Left lung (tissue), 14 donors: ENCODE data around the gene KCNB1. TPM values are rescaled to one million over a fixed set of nuclear protein-coding genes. Genes with fewer than 3 reads are reported as not detected.
A peak's percentile ranks its signal among the peaks of the same experiment; 100 is the strongest.

ENCODE experiments used
- ATAC-seq: fragments of 200-7000 bp; cut with Tn5 transposase; one replicate; pipeline ENCODE4 v1.9.1; 2020; ENCODE audit warnings: moderate library complexity
- DNase-seq, 4 donors: peaks; one replicate each; pipeline ENCODE4 v3.0.0-alpha.2; 2013 to 2020
- H3K27ac ChIP-seq, 2 donors: fragments of 200-600 bp; sonication (generic) in 1 of 2; one replicate each; pipeline versions ENCODE4 v1.5.0 to v1.8.0; 2020 to 2021
- H3K27me3 ChIP-seq, 2 donors: fragments of 200-600 bp; sonication (generic) in 1 of 2; one replicate each; pipeline versions ENCODE4 v1.5.0 to v1.8.0; 2020 to 2021
- H3K36me3 ChIP-seq, 2 donors: fragments of 200-600 bp; sonication (generic) in 1 of 2; one replicate each; pipeline versions ENCODE4 v1.5.0 to v1.8.0; 2020 to 2021
- H3K4me1 ChIP-seq, 2 donors: fragments of 200-600 bp; one replicate each; pipeline ENCODE4 v1.8.0; 2021
- H3K4me3 ChIP-seq, 2 donors: fragments of 200-600 bp; sonication (generic) in 1 of 2; one replicate each; pipeline versions ENCODE4 v1.5.0 to v1.8.0; 2020 to 2021; ENCODE audit warnings: mild to moderate bottlenecking in 1 of 2
- H3K9me3 ChIP-seq, 2 donors: fragments of 200-600 bp; sonication (generic) in 1 of 2; one replicate each; pipeline versions ENCODE4 v1.5.0 to v1.8.0; 2020 to 2021
- CTCF ChIP-seq, 2 donors: fragments of 200-600 bp; sonication (generic) in 1 of 2; IDR thresholded peaks; one replicate each; pipeline versions ENCODE4 v1.5.0 to v1.8.0; 2021; ENCODE audit warnings: antibody characterized with exemption in 2 of 2
- intact Hi-C, 2 donors: fragments of 100-400 bp; cut with DNase I; formaldehyde crosslinking; loops; one replicate each; pipeline versions ENCODE4 v1.11.2 to v1.14.2; 2022
- long read RNA-seq, 12 donors: library from polyadenylated mRNA in 2 of 12; unstranded in 2 of 12; transcript quantifications; one replicate each; pipeline ENCODE4 v2.0.0 and lab custom pipeline, GENCODE V29; 2019 to 2026
- polyA plus RNA-seq, 6 donors: library from polyadenylated mRNA; unstranded; fragments of 120-200 nt; gene quantifications; one replicate each; pipeline ENCODE4 v1.2.1, GENCODE V29; 2013; ENCODE audit not compliant: insufficient read length in 6 of 6
- total RNA-seq, 2 donors: library from RNA; stranded (reverse); fragmentation: NEBNext Ultra II Directional; extraction: Animal tissue kit (Norgen Biotek cat#: 25700); gene quantifications; one replicate each; pipeline ENCODE4 v1.2.1, GENCODE V29; 2021
- donor health status: DM: no; HTN: yes; CAD: no.
- donor health status: DM: no; HTN: no; CAD: no.

The KCNB1 gene
- total RNA-seq (under 1 TPM; 0.26 to 0.34 TPM), polyA plus RNA-seq (1 to 10 TPM in 1 of 6 donors, under 1 TPM in 5; 0.29 to 1.2 (median 0.56) TPM)
- long read RNA-seq, donor 1 = 0 reads
- long read RNA-seq, donor 2 = 0 reads
- long read RNA-seq, donor 3 = 0 reads
- long read RNA-seq, donor 4 = 0 reads
- long read RNA-seq, donor 5 = 0 reads
- long read RNA-seq, donor 6 = 0 reads
- long read RNA-seq, donor 7 = 0 reads
- long read RNA-seq, donor 8 = 0 reads
- long read RNA-seq, donor 9 = 0 reads
- long read RNA-seq, donor 10 = 0 reads
- long read RNA-seq, donor 11, full-length matches to known transcripts = 5 of 5 reads
- long read RNA-seq, donor 11, partial matches to known transcripts = 0 of 5 reads
- long read RNA-seq, donor 11, other reads (novel, unspliced or antisense) = 0 of 5 reads
- long read RNA-seq, donor 12 = 0 reads

- peak; percentile 75 for ATAC-seq
- no peak within 1 kb of the TSS for H3K4me3 ChIP-seq
- intact Hi-C loops = loop anchor here in 1 of 2 donors (10.0 kb wide), 1 partner anchor 148 kb away; no protein-coding TSS in a partner anchor
These were observed at the start of gene KCNB1 for GRCh38 chr20:49482621-49483017. KCNB1 (minus strand) TSS chr20:49482668; CDS start chr20:49482480, 188 bp downstream.

DNA sequence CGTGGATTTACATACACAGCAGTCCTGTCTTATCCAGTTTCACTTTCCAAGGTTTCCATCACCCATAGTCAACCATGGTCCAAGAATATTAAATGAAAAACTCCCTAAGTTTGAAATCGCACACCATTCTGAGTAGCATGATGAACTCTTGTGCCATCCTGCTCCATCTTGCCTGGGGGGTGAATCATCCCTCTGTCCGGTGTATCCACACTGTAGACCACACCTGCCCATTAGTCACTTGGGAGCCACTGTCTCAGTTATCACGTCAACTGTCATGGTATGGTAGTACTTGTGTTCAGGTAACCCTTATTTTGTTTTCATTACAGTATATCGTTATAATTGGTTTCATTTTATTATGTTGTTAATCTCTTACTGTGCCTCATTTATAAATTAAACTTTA, 47.0 kb upstream of the KCNB1 start:
- Histone ChIP-seq H3K4me3 (no peak overlapping the region), H3K9me3 (peaks cover 0 to 5% of the 10 kb centered on the region in 2 donors), H3K36me3 (no peaks in the 10 kb centered on the region), H3K27ac (no peak overlapping the region), H3K27me3 (no peaks in the 10 kb centered on the region), H3K4me1 (no peaks in the 10 kb centered on the region)
- no peak for ATAC-seq
- intact Hi-C loops = no loop called here
- DNase-seq = no peak
- TF ChIP-seq CTCF (IDR thresholded peaks at IDR 0.05) = no peak

More at GRCh38 chr20:49482621-49483017, at the start of gene KCNB1:
- Histone ChIP-seq H3K9me3 (no peaks in the 10 kb centered on the region), H3K36me3 (no peaks in the 10 kb centered on the region), H3K27me3 (peaks cover 32 to 100% of the 10 kb centered on the region in 2 donors), H3K4me1 (peaks cover 0 to 20% of the 10 kb centered on the region in 2 donors), H3K27ac (no peak within 1 kb of the TSS)
- DNase-seq = peak in 3 of 4 donors; percentile 57 to 85 (median 76)
- TF ChIP-seq CTCF (IDR thresholded peaks at IDR 0.05) = no peak

DNA sequence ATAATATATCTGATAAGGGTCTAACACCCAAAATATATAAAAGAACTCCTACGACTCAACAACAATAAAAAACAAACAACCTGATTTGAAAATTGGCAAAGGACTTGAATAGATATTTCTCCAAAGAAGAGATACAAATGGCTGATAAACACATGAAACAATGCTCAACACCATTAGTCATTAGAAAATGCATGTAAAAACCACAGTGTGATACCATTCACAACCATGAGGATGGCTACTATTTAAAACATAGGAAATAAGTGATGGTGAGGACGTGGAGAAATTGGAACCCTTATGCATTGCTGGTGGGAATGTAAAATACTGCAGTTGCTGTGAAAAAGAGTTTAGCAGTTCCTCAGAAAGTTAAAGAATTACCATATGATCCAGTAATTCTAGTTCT, 44.1 kb upstream of the KCNB1 start:
- H3K36me3 ChIP-seq = no peaks in the 10 kb centered on the region
- intact Hi-C loops = no loop called here

DNA sequence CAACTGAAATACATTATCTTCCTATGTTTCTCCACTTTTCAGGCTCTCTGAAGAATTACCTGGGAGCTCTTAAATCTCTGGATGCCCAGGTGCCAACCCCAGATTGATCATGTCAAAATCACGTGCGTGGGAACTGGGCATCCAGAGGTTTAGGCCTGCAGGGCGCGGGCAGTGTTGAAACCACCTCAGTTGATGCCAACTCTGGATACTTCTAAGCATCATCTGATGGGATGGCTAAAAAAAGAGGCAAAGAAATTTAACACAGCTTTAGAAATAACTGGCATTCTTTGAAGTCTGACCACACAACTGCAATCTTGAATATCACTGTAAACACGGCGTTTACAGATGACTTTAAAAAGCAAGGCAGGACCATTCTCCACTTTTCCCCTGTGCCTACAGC, 43.6 kb upstream of the KCNB1 start:
- DNase-seq = no peak
- Histone ChIP-seq H3K36me3 (no peaks in the 10 kb centered on the region), H3K9me3 (peaks cover 0 to 5% of the 10 kb centered on the region in 2 donors), H3K27me3 (no peaks in the 10 kb centered on the region), H3K27ac (no peak overlapping the region), H3K4me3 (no peak overlapping the region), H3K4me1 (no peaks in the 10 kb centered on the region)
- no peak for TF ChIP-seq CTCF (IDR thresholded peaks at IDR 0.05)
- ATAC-seq = no peak
- intact Hi-C loops = no loop called here

More for the DNA sequence above, 44.1 kb upstream of the KCNB1 start:
- no peak for ATAC-seq
- Histone ChIP-seq H3K27ac (no peak overlapping the region), H3K9me3 (peaks cover 0 to 5% of the 10 kb centered on the region in 2 donors), H3K4me1 (no peaks in the 10 kb centered on the region), H3K27me3 (no peaks in the 10 kb centered on the region), H3K4me3 (no peak overlapping the region)
- DNase-seq = no peak
- no peak for TF ChIP-seq CTCF (IDR thresholded peaks at IDR 0.05)

DNA sequence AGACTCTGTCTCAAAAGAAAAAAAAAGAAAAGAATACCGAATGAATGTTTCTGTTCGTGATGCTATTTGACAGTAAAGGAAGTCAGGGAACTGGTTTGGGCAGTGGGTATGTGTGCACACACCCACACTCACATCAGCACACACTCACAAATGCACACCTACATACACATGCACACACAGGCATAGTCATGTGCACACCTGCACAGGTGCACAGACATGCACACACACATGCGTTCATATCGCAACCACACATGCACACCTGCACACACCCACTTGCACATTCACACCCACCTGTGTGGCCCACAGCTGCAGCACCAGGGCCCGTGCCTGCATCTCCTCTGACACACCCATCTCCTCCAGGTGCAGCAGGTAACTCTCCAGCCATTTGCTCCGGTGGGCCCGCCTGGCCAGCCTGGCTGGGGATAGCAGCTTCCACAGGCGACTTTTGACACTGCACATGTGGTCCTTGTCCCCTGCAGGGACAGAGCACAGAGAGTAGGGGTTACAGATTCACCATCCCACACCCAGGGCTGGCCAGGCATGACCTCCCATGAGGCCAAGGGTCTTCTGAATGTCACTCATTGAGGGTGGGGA, 41.4 kb upstream of the KCNB1 start:
- H3K27ac ChIP-seq = no peak overlapping the region
- ATAC-seq = no peak

More for the DNA sequence above, 41.4 kb upstream of the KCNB1 start:
- TF ChIP-seq CTCF (IDR thresholded peaks at IDR 0.05) = no peak
- H3K36me3 ChIP-seq = no peaks in the 10 kb centered on the region
- H3K4me3 ChIP-seq = no peak overlapping the region
- no peaks in the 10 kb centered on the region for H3K4me1 ChIP-seq
- peaks cover 0 to 5% of the 10 kb centered on the region in 2 donors for H3K9me3 ChIP-seq
- intact Hi-C loops = no loop called here
- no peak for DNase-seq
- H3K27me3 ChIP-seq = no peaks in the 10 kb centered on the region
